ENCODE measurements around the gene GCLC.
"Not testable (repeated sequence)": the region's sequence is repeated elsewhere in the genome, so short reads cannot be mapped to it uniquely, and the experiment has no call there.

The GCLC gene

DNA sequence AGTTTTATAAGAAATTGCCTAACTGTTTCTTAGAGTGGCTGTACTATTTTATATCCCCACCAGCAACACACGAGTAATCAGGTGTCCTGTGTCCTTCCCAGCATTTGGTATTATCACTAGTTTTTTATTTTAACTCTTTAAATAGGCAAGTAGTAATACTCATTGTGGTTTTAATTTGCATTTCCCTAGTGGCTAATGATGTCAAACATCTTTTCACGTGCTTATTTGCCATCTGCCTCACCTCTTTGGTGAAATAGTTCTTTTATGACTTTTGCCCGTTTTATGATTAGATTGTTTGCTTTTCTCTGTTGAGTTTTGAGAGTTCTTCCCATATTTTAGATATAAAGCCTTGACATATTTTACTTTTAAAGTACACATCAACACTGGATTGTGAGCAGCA lies 57.8 kb downstream of the GCLC start:
- no peak for DNase-seq

DNA sequence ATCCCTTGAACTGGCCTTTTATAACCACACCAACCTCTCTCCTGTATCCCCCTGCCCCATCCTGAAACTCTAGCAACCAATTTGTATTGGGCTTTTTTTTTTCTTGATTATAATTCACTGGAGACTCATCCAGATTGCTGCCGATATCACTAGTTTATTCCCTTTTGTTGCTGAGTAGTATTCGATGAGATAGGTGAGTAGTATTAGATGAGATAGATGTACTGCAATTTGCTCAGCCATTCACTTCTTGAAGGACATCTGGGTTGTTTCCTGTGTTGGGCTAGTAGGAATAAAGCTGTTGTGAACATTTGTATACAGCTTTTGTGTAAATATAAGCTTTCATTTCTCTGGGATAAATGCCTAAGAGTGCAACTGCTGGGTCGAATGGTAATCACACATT lies 58.2 kb downstream of the GCLC start:
- no peak for DNase-seq

DNA sequence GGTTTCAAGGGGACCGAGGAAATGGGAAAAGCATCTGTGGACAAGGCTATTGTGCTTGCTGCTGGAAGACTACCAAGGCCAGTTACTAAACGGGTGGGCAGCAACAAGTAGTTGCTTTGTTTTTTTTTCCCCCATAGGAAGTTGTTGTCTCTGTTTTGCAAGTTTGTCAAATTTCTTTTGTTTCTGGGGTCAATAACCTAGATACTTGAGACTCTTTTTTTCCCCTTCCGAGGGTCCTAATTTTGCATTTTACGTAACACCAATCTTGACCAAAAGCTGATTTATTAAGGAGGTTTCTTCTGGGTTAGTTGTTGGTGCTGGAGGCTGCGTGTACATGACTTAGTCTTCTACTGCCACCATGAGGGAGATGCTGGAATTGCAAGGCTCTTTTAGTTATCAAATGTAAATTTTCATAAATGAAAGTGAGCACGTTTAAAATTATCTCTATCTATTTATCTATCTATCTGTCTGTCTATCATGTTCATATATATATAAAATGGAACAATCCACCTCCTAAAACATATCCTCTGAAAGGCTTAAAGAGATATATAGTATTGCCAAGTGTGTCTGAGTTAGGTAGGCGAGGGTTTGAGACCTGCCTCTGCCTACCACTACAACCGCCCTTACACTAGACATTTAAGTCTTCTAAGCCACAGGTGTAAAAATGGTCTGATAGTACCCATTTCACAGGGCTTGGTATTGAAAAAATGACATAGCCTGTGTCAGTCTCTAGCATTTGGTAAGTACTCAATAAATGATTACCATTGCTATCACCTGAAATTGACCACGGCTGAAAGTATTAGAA lies 60.2 kb downstream of the GCLC start:
- DNase-seq: peak; percentile 26 to 63 (median 32)

DNA sequence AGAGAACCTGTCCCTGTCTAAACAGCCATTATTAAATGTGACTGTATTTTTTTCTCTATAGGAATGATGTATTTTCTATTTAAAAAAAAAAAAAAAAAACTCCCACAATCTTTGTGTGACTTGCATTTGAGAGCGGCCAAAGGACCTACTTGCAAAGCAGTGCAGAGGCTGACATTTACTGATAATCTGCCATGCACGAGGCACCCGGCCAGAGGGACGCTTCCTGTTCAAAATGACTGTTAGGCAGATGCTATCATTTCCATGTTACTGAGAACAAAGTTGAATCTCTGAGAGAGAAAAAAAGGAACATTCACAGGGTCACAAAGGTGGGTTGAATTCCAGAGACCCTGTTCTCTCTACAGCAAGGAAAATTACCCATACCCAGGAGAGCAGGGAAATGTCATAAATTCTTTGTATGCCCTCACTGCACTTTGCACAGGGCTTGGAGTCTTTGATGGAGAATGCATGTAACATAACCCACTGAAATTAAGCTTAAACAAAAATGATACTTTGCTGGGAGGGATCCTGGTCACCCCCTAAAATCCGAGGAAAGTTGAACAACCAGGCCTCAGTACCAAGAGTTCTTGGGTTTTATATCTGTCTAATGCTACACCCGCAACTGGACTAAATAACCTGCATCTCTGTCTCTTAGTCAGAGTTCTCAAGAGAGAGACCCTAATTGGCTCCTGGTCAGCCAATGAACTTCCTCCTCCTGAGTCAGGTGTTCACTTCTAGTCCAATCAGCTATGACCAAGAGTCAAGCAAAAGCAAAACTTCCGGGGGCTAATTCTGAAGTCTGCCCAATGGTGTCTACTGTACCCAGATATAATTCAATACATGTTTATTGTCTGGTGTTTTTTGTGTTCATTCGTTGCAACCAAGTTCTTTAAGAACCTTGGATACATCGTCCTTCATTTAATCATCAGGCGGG lies 61.2 kb downstream of the GCLC start:
- DNase-seq: no peak

DNA sequence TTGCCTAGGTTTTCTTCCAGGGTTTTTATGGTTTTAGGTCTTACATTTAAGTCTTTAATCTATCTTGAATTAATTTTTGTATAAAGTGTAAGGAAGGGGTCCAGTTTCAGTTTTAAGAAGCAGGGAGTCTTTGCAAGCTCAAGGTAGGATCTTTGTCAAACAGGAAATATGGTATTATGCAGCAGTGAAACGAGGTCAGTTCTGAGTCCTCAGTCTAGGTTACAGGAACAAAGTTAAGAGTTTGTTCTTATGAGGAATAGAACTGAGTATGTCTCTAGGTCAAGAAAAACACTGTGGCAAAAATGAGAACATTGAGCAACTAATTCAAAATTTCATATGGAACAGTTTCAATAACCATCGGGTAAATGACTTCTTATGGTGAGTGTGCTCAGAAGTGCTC lies 63.6 kb downstream of the GCLC start:
- no peak for DNase-seq

DNA sequence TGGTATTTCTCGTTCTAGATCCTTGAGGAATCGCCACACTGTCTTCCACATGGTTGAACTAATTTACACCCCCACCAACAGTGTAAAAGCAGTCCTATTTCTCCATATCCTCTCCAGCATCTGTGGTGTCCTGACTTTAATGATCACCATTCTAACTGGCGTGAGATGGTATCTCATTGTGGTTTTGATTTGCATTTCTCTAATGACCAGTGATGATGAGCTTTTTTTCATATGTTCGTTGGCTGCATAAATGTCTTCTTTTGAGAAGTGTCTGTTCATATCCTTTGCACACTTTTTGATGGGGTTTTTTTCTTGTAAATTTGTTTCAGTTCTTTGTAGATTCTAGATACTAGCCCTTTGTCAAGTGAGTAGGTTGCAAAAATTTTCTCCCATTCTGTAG lies 64.1 kb downstream of the GCLC start:
- not testable (repeated sequence) for DNase-seq

DNA sequence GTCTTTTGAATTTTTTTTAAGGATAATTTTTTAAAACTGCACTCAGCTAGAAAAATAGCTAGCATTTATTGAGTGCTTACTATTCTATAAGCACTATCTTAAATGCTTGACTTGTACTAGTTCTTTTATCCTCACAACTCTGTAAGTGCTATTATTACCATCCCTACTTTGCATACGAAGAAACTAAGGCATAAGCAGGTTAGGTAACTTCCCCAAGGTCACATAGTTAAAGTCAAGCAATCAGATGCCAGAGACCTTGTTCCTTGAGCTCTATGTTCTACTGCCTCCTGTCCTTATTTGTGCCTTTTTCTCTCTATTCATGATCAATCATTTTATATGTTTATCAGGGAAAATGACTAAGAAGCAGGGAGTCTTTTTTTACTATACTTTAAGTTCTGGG lies 65.0 kb downstream of the GCLC start:
- DNase-seq: no peak

DNA sequence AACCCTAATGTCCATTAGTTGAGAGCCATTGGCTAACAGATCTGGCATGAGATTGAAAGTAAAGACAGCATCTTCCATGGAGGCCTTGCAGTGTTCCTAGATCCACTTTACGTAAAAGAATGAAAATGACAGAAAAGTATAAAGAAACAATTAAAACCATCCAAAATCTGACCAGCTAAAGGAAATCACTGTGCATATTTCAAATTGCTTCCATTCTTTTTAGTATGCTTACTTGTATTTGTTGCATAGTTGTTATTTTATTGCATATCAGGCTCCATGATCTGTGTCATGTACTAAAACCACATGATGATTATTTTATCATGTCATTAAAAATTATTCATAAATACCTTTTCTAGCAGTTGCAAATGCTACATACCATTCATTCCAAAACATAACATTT lies 67.9 kb downstream of the GCLC start:
- DNase-seq: no peak

DNA sequence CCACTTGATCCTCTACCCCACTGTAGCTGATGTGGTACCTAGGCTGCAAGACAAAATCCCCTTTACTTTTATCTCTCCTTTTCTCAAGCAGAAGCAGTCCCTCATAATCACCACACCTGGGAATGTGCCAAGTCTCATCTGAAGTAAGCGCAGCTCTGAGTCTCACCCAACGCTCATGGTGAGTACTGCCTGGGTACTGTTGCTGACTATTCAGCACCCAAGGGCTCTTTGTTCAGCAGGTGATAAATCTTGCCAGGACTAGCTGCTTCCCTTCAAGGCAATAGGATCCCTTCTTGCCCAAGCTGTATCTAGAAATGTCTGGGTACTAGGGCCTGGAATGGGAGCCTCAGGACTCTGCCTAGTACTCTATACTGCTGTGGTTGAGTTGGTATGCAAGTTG lies 70.9 kb downstream of the GCLC start:
- DNase-seq: no peak

DNA sequence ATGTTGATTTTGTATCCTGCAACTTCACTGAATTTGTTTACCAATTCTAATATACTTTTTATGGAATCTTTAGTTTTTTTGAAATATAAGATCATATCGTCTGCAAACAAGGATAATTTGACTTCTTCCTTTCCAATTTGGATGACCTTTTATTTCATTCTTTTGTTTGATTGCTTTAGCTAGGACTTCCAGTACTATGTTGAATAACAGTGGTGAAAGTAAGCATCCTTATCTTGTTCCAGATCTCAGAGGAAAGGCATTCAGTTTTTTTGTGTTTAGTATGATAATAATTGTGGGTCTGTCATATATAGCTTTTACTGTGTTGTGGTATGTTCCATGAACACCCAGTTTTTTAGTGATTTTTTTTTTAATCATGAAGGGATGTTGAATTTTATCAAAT lies 75.7 kb downstream of the GCLC start:
- no peak for DNase-seq

DNA sequence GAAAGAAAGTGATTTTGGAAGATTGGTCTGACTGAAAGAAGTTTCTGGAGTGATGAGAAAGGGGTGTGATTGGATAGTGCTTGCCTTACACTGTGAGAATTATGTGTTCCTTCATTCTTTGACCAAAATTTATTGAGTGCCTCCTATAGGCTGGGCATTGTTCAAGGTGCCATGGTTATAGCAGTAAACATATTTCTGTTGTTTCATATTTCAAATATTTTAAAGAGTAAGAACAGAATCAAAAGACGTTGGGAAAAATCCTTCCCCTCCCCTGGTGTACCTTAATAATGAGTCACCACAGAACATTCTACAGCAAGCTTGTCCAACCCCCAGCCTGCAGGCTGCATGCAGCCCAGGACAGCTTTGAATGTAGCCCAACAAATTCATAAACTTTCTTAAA lies 78.6 kb downstream of the GCLC start:
- no peak for DNase-seq

DNA sequence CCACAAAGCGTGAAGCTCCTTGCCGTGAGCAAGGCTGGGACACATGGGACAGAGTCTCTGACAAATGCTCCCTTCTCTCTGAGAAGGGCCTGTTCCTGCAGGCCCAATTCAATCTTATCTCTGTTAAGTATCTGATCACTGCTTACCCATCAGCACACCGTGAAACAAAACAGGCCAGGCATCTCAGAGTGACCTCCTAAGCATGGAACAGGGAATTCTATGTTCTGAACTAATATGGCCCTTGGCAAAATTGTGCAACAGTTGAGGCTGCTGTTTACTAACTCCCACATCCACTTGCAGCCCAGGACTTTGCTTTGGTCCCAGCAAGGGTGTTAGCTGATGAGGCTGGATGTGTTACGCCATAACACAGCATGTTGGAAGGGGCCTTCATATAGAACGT lies 79.2 kb downstream of the GCLC start:
- DNase-seq: no peak

DNA sequence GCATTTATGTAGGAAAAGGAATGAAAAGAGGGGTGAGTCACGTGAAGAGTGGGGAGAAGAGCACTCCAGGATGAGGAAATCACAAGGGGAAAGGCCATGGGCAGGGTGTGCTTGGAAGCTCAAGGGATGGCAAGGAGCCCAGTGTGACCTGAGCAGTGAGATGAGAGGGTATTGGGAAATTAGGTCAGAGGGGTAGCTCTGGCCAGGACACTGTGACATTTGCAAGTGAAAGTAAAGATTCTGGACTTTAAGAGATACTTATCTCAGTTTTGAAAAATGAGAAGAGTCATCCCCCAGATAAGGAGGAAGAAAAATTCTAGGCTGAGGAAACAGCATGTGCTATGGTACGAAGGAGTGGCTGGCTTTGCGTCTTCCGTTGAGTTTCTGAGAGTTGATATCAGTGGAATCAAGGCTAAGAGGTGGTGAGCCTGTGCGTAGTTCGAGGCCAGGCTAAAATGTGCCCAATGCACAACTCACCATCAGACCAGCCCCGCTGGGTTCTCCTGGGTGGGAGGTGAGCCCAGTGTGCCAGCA lies 79.9 kb downstream of the GCLC start:
- no peak for DNase-seq

DNA sequence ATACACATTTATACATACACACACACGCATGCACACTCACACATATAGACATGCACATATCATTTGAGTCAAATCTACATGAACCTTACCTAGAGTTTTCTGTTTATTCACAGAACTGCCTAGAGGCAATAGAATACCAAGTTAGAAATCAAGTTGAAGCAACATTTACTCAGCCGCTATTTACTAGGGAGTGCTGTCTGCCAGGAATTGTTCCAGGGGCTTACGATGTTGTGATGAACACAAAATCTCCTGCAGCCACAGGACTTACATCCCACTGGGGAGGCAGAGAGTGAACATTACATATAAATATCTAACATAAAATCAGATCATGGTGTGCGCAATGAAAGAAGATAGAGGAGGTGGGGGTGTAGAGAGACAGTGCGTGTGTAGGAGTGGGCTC lies 80.4 kb downstream of the GCLC start:
- no peak for DNase-seq

DNA sequence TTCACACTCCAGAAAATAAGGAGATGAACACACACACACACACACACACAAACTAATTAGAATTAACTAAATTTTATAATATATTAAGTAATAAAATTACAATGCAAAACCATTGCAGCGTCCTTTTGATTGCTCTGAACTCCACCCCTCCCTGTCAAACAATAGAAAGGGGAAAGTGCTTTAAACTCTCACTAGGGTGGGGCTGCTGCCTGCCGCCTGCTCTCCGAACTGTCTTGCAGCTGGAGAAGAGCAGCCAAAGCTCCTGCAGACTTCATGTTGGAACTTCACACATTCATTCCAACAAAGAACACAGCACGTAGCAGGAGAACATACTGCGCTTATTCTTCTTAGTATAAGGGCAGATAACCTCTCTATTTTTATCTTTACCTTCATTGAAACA lies 83.2 kb downstream of the GCLC start:
- no peak for DNase-seq

DNA sequence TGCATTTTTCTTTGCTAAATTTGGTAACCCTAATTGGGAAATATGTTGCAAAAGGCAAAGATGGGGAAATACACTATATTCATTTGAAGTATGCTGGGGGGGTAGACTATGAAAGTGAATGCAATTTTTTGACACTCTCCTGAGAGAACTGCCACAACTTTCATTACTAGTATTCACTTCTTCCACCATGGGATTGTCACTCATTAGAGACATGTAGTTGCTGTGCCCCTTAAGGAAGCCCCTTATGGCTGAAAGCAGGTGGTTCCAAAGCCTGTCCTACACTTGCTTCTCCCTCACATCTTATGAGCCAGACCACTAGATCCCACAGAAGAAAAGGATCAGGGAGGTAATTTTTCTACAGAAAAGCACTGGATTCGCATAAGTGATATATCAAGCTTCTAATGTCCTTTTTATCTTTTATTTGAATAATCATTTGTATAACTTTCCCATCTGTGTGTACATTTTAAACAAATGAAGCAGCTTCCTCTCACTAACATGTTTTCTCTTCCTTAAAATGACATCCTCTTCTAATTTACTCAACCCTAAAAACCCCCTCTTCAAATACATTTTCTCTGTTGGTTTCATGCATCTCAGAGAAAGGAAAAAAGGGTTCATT lies 83.8 kb downstream of the GCLC start:
- no peak for DNase-seq

DNA sequence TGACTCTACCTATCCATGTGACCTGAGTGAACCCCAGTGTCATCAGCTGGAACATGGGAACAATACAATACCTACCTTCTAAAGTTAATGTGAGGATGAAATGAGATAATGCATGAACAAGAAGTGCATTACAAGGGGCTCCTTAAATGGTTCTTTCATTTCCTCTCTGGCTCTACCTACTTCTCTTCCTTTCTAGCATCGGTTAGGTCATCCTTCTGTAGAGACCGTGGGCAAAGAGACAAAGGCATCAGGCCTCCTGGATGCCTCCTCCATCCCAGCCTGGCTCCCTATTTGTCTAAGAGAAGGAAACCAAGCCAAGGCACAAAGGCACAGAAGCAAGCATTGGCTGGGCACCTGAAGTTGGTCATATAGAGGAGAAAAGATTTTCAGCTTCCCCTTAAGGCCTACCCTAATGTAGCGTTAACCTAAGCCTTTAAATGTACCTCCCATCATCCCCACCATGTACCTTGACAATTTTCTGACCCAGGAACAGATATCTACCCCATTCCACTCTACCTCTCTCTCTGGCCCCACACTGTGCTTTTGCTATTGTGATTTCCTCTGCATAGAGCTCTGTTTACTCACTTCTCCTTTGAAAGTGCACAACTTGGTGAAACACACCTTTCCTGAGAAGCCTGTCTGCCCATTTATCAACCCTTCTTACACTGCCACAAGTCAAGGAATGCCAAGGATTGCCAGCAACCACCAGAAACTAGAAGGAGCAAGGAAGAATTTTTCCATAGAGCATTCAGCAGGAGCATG lies 86.6 kb downstream of the GCLC start:
- DNase-seq: no peak

DNA sequence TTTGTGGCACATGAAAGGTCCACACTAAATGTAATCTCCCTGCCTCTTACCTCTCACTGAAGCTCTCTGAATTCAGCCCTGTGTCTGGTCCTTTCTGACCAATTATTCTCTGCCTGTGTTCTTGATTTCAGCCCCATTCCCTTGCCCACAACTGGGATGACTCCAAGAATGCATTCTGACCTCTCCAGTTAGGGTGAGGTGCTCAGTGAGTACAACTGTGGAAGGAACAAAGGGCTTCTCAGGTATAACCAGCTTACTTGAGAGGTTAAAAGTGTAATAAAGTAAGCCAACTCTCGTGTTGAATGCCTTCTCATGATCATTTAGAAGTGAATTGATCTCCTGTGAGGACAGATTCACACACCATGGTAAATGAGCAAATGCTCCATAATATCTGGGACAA lies 88.1 kb downstream of the GCLC start:
- no peak for DNase-seq

DNA sequence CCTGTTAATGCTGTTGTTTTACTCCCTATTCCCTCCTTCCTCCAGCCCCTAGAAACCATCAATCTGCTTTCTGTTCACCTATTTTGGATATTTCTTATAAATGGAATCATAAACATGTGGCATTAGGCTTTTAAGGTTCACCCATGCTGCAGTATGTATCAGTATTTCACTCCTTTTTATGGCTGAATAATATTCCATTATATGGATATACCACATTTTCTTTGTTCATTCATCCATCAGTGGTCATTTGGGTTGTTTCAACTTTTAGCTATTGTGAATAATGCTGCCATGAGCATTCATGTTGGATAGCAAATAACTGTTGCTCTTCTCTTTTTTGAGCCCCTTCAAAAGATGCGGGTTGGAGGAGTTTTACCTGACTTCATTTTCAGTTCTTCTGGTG lies 89.2 kb downstream of the GCLC start:
- no peak for DNase-seq

DNA sequence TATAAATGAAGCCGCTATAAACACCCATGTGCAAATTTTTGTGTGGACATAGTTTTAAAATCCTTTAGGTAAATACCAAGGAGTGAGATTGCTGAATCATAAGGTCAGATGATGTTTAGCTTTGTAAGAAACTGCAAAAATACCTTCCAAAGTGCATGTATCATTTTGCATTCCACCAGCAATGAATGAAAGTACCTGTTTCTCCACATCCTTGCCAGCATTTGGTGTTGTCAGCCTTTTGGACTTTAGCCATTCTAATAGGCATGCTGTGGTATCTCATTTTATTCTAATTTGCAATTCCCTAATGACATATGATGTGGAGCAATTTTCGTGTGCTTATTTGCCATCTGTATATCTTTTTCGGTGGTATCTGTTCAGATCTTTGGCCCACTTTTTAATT lies 93.7 kb downstream of the GCLC start:
- DNase-seq: no peak

DNA sequence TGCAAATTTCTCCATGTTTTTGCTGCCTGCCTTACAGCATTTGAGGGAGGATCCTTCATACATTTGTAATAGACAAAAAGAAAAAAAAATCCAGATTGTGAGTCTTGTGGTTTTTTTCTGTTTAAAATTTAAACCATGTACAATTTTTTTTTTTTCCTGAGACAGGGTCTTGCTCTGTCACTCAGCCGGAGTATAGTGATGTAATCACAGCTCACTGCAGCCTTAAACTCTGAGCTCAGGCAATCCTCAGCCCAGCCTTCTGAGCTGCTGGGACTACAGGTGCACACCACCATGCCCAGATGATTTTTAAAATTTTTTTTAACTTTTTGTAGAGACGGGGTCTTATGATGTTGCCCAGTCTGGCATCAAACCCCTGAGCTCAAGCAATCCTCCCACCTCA lies 97.0 kb downstream of the GCLC start:
- no peak for DNase-seq

Data from activated naive CD4-positive, alpha-beta T cell (primary cell).